Hindlimb muscle (tissue), 1 donor: ENCODE results near the gene HP1BP3. TPM values are rescaled to one million over a fixed set of nuclear protein-coding genes. Genes with fewer than 3 reads are reported as not detected.

Experiments
- polyA plus RNA-seq: library from polyadenylated mRNA; unstranded; fragments of 120-200 nt; gene quantifications from one replicate; pipeline ENCODE4 v1.2.1, GENCODE V29; 2013; ENCODE audit not compliant: insufficient read length

HP1BP3 gene
- polyA plus RNA-seq, 1 donor: 188 TPM

Other genes starting within 250 kb of the HP1BP3 start
- gene FAM43B, start 234.7 kb downstream of the HP1BP3 start, polyA plus RNA-seq: 0.72 TPM
- gene CDA, start 198.2 kb downstream of the HP1BP3 start, polyA plus RNA-seq: 0.52 TPM
- gene PINK1, start 153.8 kb downstream of the HP1BP3 start, polyA plus RNA-seq: 44.9 TPM
- 124 TPM for gene DDOST, start 125.9 kb downstream of the HP1BP3 start, polyA plus RNA-seq
- 4.2 TPM for gene KIF17, start 69.3 kb downstream of the HP1BP3 start, polyA plus RNA-seq
- 0.44 TPM for gene SH2D5, start 54.6 kb downstream of the HP1BP3 start, polyA plus RNA-seq